HCT116 (cell line): ENCODE data around the gene KIF26B. TPM values are rescaled to one million over a fixed set of nuclear protein-coding genes. Genes with fewer than 3 reads are reported as not detected.

Source experiments
- ATAC-seq: fragments of 200-7000 bp; cut with Tn5 transposase; 2 replicates; pipeline ENCODE4 v1.9.1; 2020; ENCODE audit warnings: mild to moderate bottlenecking, moderate library complexity
- BruUV-seq: library from RNA; stranded (reverse); fragments of 400-500 nt; replicated peaks from 2 replicates; lab custom pipeline; 2021; lab: Mats Ljungman, UMichigan
- CTCF ChIA-PET: fragments of 300-600 bp; sonication (Branson Sonifier 250); formaldehyde crosslinking; loops from one replicate; lab custom pipeline; 2021; ENCODE audit warnings: antibody characterized with exemption; lab: Charles Lee
- POLR2A ChIA-PET: fragments of 300-600, 350-600 bp; sonication (Branson Sonifier 250); formaldehyde crosslinking; loops from one replicate; lab custom pipeline; 2021; ENCODE audit warnings: antibody characterized with exemption; lab: Charles Lee
- RAD21 ChIA-PET, 2 experiments: fragments of 300-600 bp; sonication (Branson Sonifier 250); formaldehyde crosslinking; loops; one replicate each; lab custom pipeline; 2023; ENCODE audit warnings: low total read pairs in 2 of 2; ENCODE audit not compliant: uncharacterized antibody in 2 of 2, unreplicated experiment in 2 of 2, low non-redundant PET in 1 of 2; lab: Charles Lee
- DNase-seq: peaks from one replicate; pipeline ENCODE4 v3.0.0-alpha.2; 2010; ENCODE audit warnings: low read depth, low spot score
- H2AFZ ChIP-seq: fragments of 200-600 bp; shearing (Covaris generic), sonication (generic); 2 replicates; pipeline ENCODE4 v1.6.1; 2017; ENCODE audit warnings: low read depth, mixed run types, mixed read lengths, antibody characterized with exemption, low read length; ENCODE audit not compliant: poor library complexity, severe bottlenecking
- H3K27ac ChIP-seq: 2 replicates; pipeline ENCODE4 v1.5.1; 2012; ENCODE audit warnings: low read depth, low read length
- H3K27me3 ChIP-seq: fragments of 200-600 bp; sonication (generic); 2 replicates; pipeline ENCODE4 v1.6.1; 2016; ENCODE audit warnings: mixed run types, low read length, mixed read lengths; ENCODE audit not compliant: insufficient read depth
- H3K36me3 ChIP-seq, 2 experiments: fragments of 200-500 bp in 1 of 2; fragments of 200-600 bp in 1 of 2; sonication (Bioruptor generic) in 1 of 2; sonication (generic) in 1 of 2; 2 replicates each; pipeline versions ENCODE4 v1.5.1 to v1.6.1; 2014 to 2016; ENCODE audit warnings: low read length in 2 of 2, inconsistent platforms in 1 of 2, mixed read lengths in 1 of 2, mixed run types in 1 of 2; ENCODE audit not compliant: insufficient read depth in 2 of 2, control insufficient read depth in 1 of 2
- H3K4me1 ChIP-seq, 2 experiments: fragments of 200-600 bp in 1 of 2; sonication (generic) in 1 of 2; 2 replicates each; pipeline versions ENCODE4 v1.5.1 to v1.6.1; 2012 to 2017; ENCODE audit warnings: low read length in 2 of 2, inconsistent platforms in 1 of 2, mild to moderate bottlenecking in 1 of 2, mixed read lengths in 1 of 2, mixed run types in 1 of 2, moderate library complexity in 1 of 2; ENCODE audit not compliant: insufficient read depth in 2 of 2, control insufficient read depth in 1 of 2
- H3K4me2 ChIP-seq: fragments of 200-600 bp; sonication (generic); 2 replicates; pipeline ENCODE4 v1.6.1; 2017; ENCODE audit warnings: mixed run types, low read length, mixed read lengths
- H3K4me3 ChIP-seq, 2 experiments: fragments of 200-600 bp in 1 of 2; sonication (generic) in 1 of 2; replicated peaks in 1 of 2; 2 replicates each; pipeline ENCODE4 v1.5.1; 2011 to 2016; ENCODE audit warnings: low read length in 2 of 2, control low read depth in 1 of 2, low read depth in 1 of 2, mild to moderate bottlenecking in 1 of 2, mixed read lengths in 1 of 2, mixed run types in 1 of 2
- H3K79me2 ChIP-seq: fragments of 200-600 bp; sonication (generic); 2 replicates; pipeline ENCODE4 v1.6.1; 2017; ENCODE audit warnings: mild to moderate bottlenecking, mixed run types, low read length, moderate library complexity, mixed read lengths; ENCODE audit not compliant: insufficient read depth
- H3K9ac ChIP-seq: fragments of 200-600 bp; sonication (generic); 2 replicates; pipeline ENCODE4 v1.6.1; 2016; ENCODE audit warnings: low read length, mixed read lengths
- H3K9me2 ChIP-seq: fragments of 200-600 bp; sonication (generic), shearing (Covaris generic); 2 replicates; pipeline ENCODE4 v1.6.1; 2017; ENCODE audit warnings: mixed run types, mild to moderate bottlenecking, moderate library complexity; ENCODE audit not compliant: insufficient read depth
- H3K9me3 ChIP-seq, 2 experiments: fragments of 200-500 bp in 1 of 2; fragments of 200-600 bp in 1 of 2; sonication (Bioruptor generic) in 1 of 2; sonication (generic) in 1 of 2; 2 replicates each; pipeline ENCODE4 v1.6.1; 2014 to 2017; ENCODE audit warnings: low read length in 2 of 2, mixed read lengths in 2 of 2, inconsistent platforms in 1 of 2, low read depth in 1 of 2, mild to moderate bottlenecking in 1 of 2, mixed run types in 1 of 2, moderate library complexity in 1 of 2; ENCODE audit not compliant: control insufficient read depth in 1 of 2, insufficient read depth in 1 of 2
- H4K20me1 ChIP-seq: fragments of 200-600 bp; sonication (generic), shearing (Covaris generic); 2 replicates; pipeline ENCODE4 v1.6.1; 2017; ENCODE audit warnings: mixed run types, mild to moderate bottlenecking, moderate library complexity; ENCODE audit not compliant: insufficient read depth
- CTCF ChIP-seq, 3 experiments: fragments of 200-600 bp in 1 of 3; sonication (generic) in 1 of 3; IDR thresholded peaks in 2 of 3; conservative IDR thresholded peaks in 1 of 3; 2 replicates each; pipeline ENCODE4 v1.5.1; 2012 to 2017; ENCODE audit warnings: low read depth in 2 of 3, low read length in 2 of 3, antibody characterized with exemption in 1 of 3, borderline replicate concordance in 1 of 3, control low read depth in 1 of 3, mild to moderate bottlenecking in 1 of 3, mixed read lengths in 1 of 3, mixed run types in 1 of 3, moderate library complexity in 1 of 3; ENCODE audit not compliant: insufficient read depth in 1 of 3
- ELF1 ChIP-seq: IDR thresholded peaks from 2 replicates; pipeline ENCODE4 v1.6.1; 2012; ENCODE audit warnings: low read depth, borderline replicate concordance
- EZH2 ChIP-seq: fragments of 200-600 bp; sonication (generic); IDR thresholded peaks from 2 replicates; pipeline ENCODE4 v1.6.1; 2017; ENCODE audit warnings: antibody characterized with exemption, mixed run types
- FOSL1 ChIP-seq: IDR thresholded peaks from 2 replicates; pipeline ENCODE4 v1.6.1; 2012; ENCODE audit warnings: low read depth
- JUND ChIP-seq: IDR thresholded peaks from 2 replicates; pipeline ENCODE4 v1.6.1; 2012
- MAX ChIP-seq: IDR thresholded peaks from 2 replicates; pipeline ENCODE4 v1.6.1; 2012
- POLR2AphosphoS5 ChIP-seq: IDR thresholded peaks from 2 replicates; pipeline ENCODE4 v1.6.1; 2011; ENCODE audit warnings: mild to moderate bottlenecking, low read depth, low read length, moderate library complexity
- SRF ChIP-seq: IDR thresholded peaks from 2 replicates; pipeline ENCODE4 v1.6.1; 2012; ENCODE audit warnings: low read depth
- YY1 ChIP-seq: IDR thresholded peaks from 2 replicates; pipeline ENCODE4 v1.6.1; 2011; ENCODE audit warnings: low read length, low read depth, moderate library complexity, mild to moderate bottlenecking; ENCODE audit not compliant: insufficient replicate concordance; ENCODE audit errors: extremely low read depth
- ZFX ChIP-seq: fragments of 450-650 bp; IDR thresholded peaks from 2 replicates; pipeline ENCODE4 v1.6.1; 2017
- ZNF274 ChIP-seq: fragments of 200-500 bp; sonication (Bioruptor generic); IDR thresholded peaks from 2 replicates; pipeline ENCODE4 v1.6.1; 2014; ENCODE audit warnings: mild to moderate bottlenecking, low read depth, low read length, inconsistent platforms
- intact Hi-C: fragments of 100-400 bp; cut with micrococcal nuclease; formaldehyde crosslinking; loops from 2 replicates; pipeline ENCODE4 v1.10.0; 2022
- total RNA-seq: library from RNA; stranded (reverse); gene quantifications from one replicate; pipeline ENCODE4 v1.2.1, GENCODE V29; 2021; ENCODE audit not compliant: unreplicated experiment
- TF ChIP-seq, protein P1 (sequence below): IDR thresholded peaks from 2 replicates; pipeline ENCODE4 v1.6.1; 2012

KIF26B gene
- total RNA-seq, 1 experiment from 2014 or later: 0.49 TPM

- Histone ChIP-seq H3K9me3 (no peaks in the 10 kb centered on the region), H3K27me3 (peaks cover 56% of the 10 kb centered on the region), H2AFZ (no peak overlapping the region), H3K9me2 (no peaks in the 10 kb centered on the region), H3K27ac (no peak overlapping the region), H3K79me2 (no peaks in the 10 kb centered on the region), H3K4me1 (no peaks in the 10 kb centered on the region), H3K9ac (no peak overlapping the region), H4K20me1 (no peaks in the 10 kb centered on the region), H3K4me2 (no peak overlapping the region), H3K4me3 (no peak overlapping the region), H3K36me3 (no peaks in the 10 kb centered on the region)
- ChIA-PET POLR2A (no interaction called here), RAD21 (no interaction called here), CTCF (no interaction called here)
- TF ChIP-seq EZH2 (no peak), JUND (no peak), YY1 (no peak), ELF1 (no peak), FOSL1 (no peak), SRF (no peak), ZFX (no peak), MAX (no peak), POLR2AphosphoS5 (no peak), ZNF274 (no peak), CTCF (IDR thresholded peaks at IDR 0.05 in 2 of 3, conservative IDR thresholded peaks at IDR 0.05 in 1 of 3; ENCODE audit: borderline replicate concordance in 1 of 3, insufficient read depth in 1 of 3, low read depth in 2 of 3, low read length in 2 of 3) (no peak)
- TF ChIP-seq, protein P1, sequence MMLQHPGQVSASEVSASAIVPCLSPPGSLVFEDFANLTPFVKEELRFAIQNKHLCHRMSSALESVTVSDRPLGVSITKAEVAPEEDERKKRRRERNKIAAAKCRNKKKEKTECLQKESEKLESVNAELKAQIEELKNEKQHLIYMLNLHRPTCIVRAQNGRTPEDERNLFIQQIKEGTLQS: no peak
- intact Hi-C loops: no loop called here
- BruUV-seq: no TSS peak
- DNase-seq: no peak
- no peak for ATAC-seq
Measured at GRCh38 chr1:245583081-245583480, 428.3 kb downstream of the KIF26B start.
